Astrocyte of the spinal cord (primary cell): ENCODE measurements around the gene LRCH1.

Experiments
- DNase-seq: peaks from one replicate; pipeline ENCODE4 v3.0.0; 2011; ENCODE audit warnings: low read depth, low spot score
- H3K4me3 ChIP-seq: 2 replicates; pipeline ENCODE4 v1.5.1; 2011; ENCODE audit warnings: low read depth, mild to moderate bottlenecking, low read length, moderate library complexity
- CTCF ChIP-seq: IDR thresholded peaks from 2 replicates; pipeline ENCODE4 v1.5.1; 2012; ENCODE audit warnings: low read depth, mild to moderate bottlenecking, low read length, inconsistent platforms
- in situ Hi-C: cut with HindIII; loops from 2 replicates; pipeline ENCODE4 v1.10.0; 2017; ENCODE audit warnings: low sequenced_read_pairs

Gene LRCH1

GRCh38 chr13:46607768-46608564, 55.0 kb downstream of the LRCH1 start:
- DNase-seq: no peak
- no peak overlapping the region for H3K4me3 ChIP-seq
- no peak for TF ChIP-seq CTCF
- in situ Hi-C loops: no loop called here

- in situ Hi-C loops: no loop called here
- DNase-seq: no peak
- no peak for TF ChIP-seq CTCF
- H3K4me3 ChIP-seq: no peak overlapping the region
These were observed 56.1 kb downstream of the LRCH1 start for GRCh38 chr13:46609052-46609451.

- H3K4me3 ChIP-seq: no peak overlapping the region
- no peak for TF ChIP-seq CTCF
- in situ Hi-C loops: no loop called here
- DNase-seq: no peak
These were observed 56.8 kb downstream of the LRCH1 start for GRCh38 chr13:46609726-46610125.

- H3K4me3 ChIP-seq: no peak overlapping the region
- no peak for TF ChIP-seq CTCF
- in situ Hi-C loops: no loop called here
- no peak for DNase-seq
These were observed 59.3 kb downstream of the LRCH1 start for GRCh38 chr13:46612267-46612666.

- no peak overlapping the region for H3K4me3 ChIP-seq
- TF ChIP-seq CTCF: no peak
- in situ Hi-C loops: no loop called here
- no peak for DNase-seq
These were observed 60.6 kb downstream of the LRCH1 start for GRCh38 chr13:46613409-46614049.

- DNase-seq: peak; percentile 67
- no peak overlapping the region for H3K4me3 ChIP-seq
- in situ Hi-C loops: no loop called here
- peak; percentile 14 for TF ChIP-seq CTCF
These were observed 61.6 kb downstream of the LRCH1 start for GRCh38 chr13:46614582-46614981.
